CD4-positive, alpha-beta memory T cell (primary cell): ENCODE data around the gene PPP1R13B. TPM values are rescaled to one million over a fixed set of nuclear protein-coding genes. Genes with fewer than 3 reads are reported as not detected.
"Not testable (repeated sequence)": the region's sequence is repeated elsewhere in the genome, so short reads cannot be mapped to it uniquely, and the experiment has no call there.

Experiments
- CTCF ChIA-PET: fragments of 350-600 bp; sonication (Branson Sonifier 250); formaldehyde crosslinking; loops from one replicate; lab custom pipeline; 2021; ENCODE audit warnings: inconsistent platforms; ENCODE audit not compliant: partially characterized antibody; lab: Charles Lee
- POLR2A ChIA-PET: fragments of 350-600 bp; sonication (Branson Sonifier 250); formaldehyde crosslinking; loops from one replicate; lab custom pipeline; 2021; ENCODE audit not compliant: partially characterized antibody; lab: Charles Lee
- DNase-seq, 5 donors: peaks; one replicate each; pipeline versions ENCODE4 v3.0.0 to v3.0.0-alpha.2; 2020 to 2022; ENCODE audit warnings: mixed read lengths in 1 of 5
- H3K27ac ChIP-seq: one replicate; pipeline ENCODE4 v1.7.0; 2013; ENCODE audit warnings: low read depth, low read length
- H3K27me3 ChIP-seq: 2 replicates; pipeline ENCODE4 v1.7.0; 2013; ENCODE audit warnings: mild to moderate bottlenecking, low read length, moderate library complexity; ENCODE audit not compliant: insufficient read depth
- H3K36me3 ChIP-seq: 2 replicates; pipeline ENCODE4 v1.7.0; 2013; ENCODE audit warnings: mild to moderate bottlenecking, low read length, moderate library complexity; ENCODE audit not compliant: insufficient read depth
- H3K4me1 ChIP-seq: 2 replicates; pipeline ENCODE4 v1.7.0; 2013; ENCODE audit warnings: mild to moderate bottlenecking, low read length, moderate library complexity; ENCODE audit not compliant: insufficient read depth
- H3K4me3 ChIP-seq, 2 donors: one replicate each; pipeline ENCODE4 v1.7.0; 2013; ENCODE audit warnings: low read length in 2 of 2, mild to moderate bottlenecking in 1 of 2
- H3K9me3 ChIP-seq, 2 donors: one replicate each; pipeline ENCODE4 v1.7.0; 2013; ENCODE audit warnings: low read length in 2 of 2, control low read depth in 1 of 2; ENCODE audit not compliant: control insufficient read depth in 1 of 2
- H3K27ac Mint-ChIP-seq, 7 donors: one replicate each; pipeline ENCODE4 v1.8.0; 2020 to 2021; ENCODE audit warnings: mixed read lengths in 7 of 7, mild to moderate bottlenecking in 6 of 7, inconsistent platforms in 3 of 7, moderate library complexity in 3 of 7
- H3K27me3 Mint-ChIP-seq, 2 donors: one replicate each; pipeline ENCODE4 v1.8.0; 2020 to 2021; ENCODE audit warnings: mixed read lengths in 2 of 2
- H3K36me3 Mint-ChIP-seq, 2 donors: one replicate each; pipeline ENCODE4 v1.8.0; 2020 to 2021; ENCODE audit warnings: mixed read lengths in 2 of 2, inconsistent platforms in 1 of 2, mild to moderate bottlenecking in 1 of 2
- H3K4me1 Mint-ChIP-seq, 4 donors: one replicate each; pipeline ENCODE4 v1.8.0; 2020 to 2021; ENCODE audit warnings: mixed read lengths in 4 of 4, mild to moderate bottlenecking in 1 of 4
- H3K4me3 Mint-ChIP-seq, 8 donors: one replicate each; pipeline ENCODE4 v1.8.0; 2020 to 2021; ENCODE audit warnings: mixed read lengths in 8 of 8, mild to moderate bottlenecking in 7 of 8, moderate library complexity in 6 of 8, inconsistent platforms in 3 of 8
- H3K9me3 Mint-ChIP-seq, 8 donors: one replicate each; pipeline ENCODE4 v1.8.0; 2020 to 2021; ENCODE audit warnings: mixed read lengths in 8 of 8, mild to moderate bottlenecking in 5 of 8, inconsistent platforms in 3 of 8, moderate library complexity in 1 of 8
- intact Hi-C: fragments of 100-400 bp; cut with micrococcal nuclease; formaldehyde crosslinking; loops from one replicate; pipeline ENCODE4 v1.15.1; 2023
- polyA plus RNA-seq, 2 donors: library from polyadenylated mRNA; unstranded; fragments of 300-500 nt; fragmentation: Illumina TruSeq; gene quantifications; one replicate each; pipeline ENCODE4 v1.2.3, GENCODE V29; 2021
- total RNA-seq, 2 experiments: library from RNA; stranded (reverse); gene quantifications; one replicate each; pipeline ENCODE4 v1.2.3, GENCODE V29; 2021

PPP1R13B gene
- total and polyA plus RNA-seq, 4 experiments from 2014 or later = 0.72 to 30.5 (median 15.7) TPM

- no peak overlapping the region for H3K27ac Mint-ChIP-seq
- CTCF ChIA-PET = interaction anchor here (1.2 kb wide), 1 partner anchor 9 kb away, joined by 3 read pairs; no protein-coding TSS in a partner anchor
Measured at GRCh38 chr14:103782376-103782775, 65.0 kb downstream of the PPP1R13B start.

GRCh38 chr14:103776319-103776718 lies 71.1 kb downstream of the PPP1R13B start:
- H3K27me3 ChIP-seq, H3K4me1 ChIP-seq, H3K4me1 Mint-ChIP-seq, H3K36me3 ChIP-seq, H3K27me3 Mint-ChIP-seq, intact Hi-C loops, POLR2A ChIA-PET, H3K9me3 ChIP-seq, H3K4me3 ChIP-seq, CTCF ChIA-PET, H3K4me3 Mint-ChIP-seq, H3K27ac ChIP-seq, H3K9me3 Mint-ChIP-seq, DNase-seq, H3K27ac Mint-ChIP-seq: not testable (repeated sequence)
- H3K36me3 Mint-ChIP-seq = peaks cover 50 to 56% of the 10 kb centered on the region in 2 donors

More at GRCh38 chr14:103782376-103782775, 65.0 kb downstream of the PPP1R13B start:
- Histone ChIP-seq H3K9me3 (no peaks in the 10 kb centered on the region), H3K27me3 (no peaks in the 10 kb centered on the region), H3K4me1 (no peaks in the 10 kb centered on the region), H3K36me3 (no peaks in the 10 kb centered on the region), H3K4me3 (no peak overlapping the region), H3K27ac (no peak overlapping the region)
- Mint-ChIP-seq H3K36me3 (peaks cover 22 to 24% of the 10 kb centered on the region in 2 donors), H3K4me1 (no peaks in the 10 kb centered on the region), H3K27me3 (no peaks in the 10 kb centered on the region), H3K4me3 (no peak overlapping the region), H3K9me3 (no peaks in the 10 kb centered on the region)
- POLR2A ChIA-PET = no interaction called here
- intact Hi-C loops = no loop called here
- DNase-seq = no peak

GRCh38 chr14:103775506-103775905 lies 71.9 kb downstream of the PPP1R13B start:
- H3K36me3 Mint-ChIP-seq = peaks cover 47 to 59% of the 10 kb centered on the region in 2 donors
- H3K9me3 Mint-ChIP-seq = peaks cover 0 to 5% (median 0%) of the 10 kb centered on the region in 8 donors
- no peaks in the 10 kb centered on the region for H3K4me1 ChIP-seq
- H3K4me1 Mint-ChIP-seq = peaks cover 0 to 1% (median 0%) of the 10 kb centered on the region in 4 donors
- H3K36me3 ChIP-seq = no peaks in the 10 kb centered on the region
- intact Hi-C loops = no loop called here
- no peak overlapping the region for H3K27ac ChIP-seq
- no peaks in the 10 kb centered on the region for H3K27me3 ChIP-seq
- no peak overlapping the region for H3K27ac Mint-ChIP-seq
- no peak overlapping the region for H3K4me3 Mint-ChIP-seq
- CTCF ChIA-PET = no interaction called here
- DNase-seq = no peak
- POLR2A ChIA-PET = no interaction called here
- H3K27me3 Mint-ChIP-seq = no peaks in the 10 kb centered on the region
- no peaks in the 10 kb centered on the region for H3K9me3 ChIP-seq
- H3K4me3 ChIP-seq = no peak overlapping the region

GRCh38 chr14:103773521-103773920 lies 73.9 kb downstream of the PPP1R13B start:
- no peak overlapping the region for H3K4me3 Mint-ChIP-seq
- Histone ChIP-seq H3K4me1 (no peaks in the 10 kb centered on the region), H3K4me3 (no peak overlapping the region), H3K27ac (no peak overlapping the region), H3K27me3 (no peaks in the 10 kb centered on the region), H3K36me3 (no peaks in the 10 kb centered on the region), H3K9me3 (no peaks in the 10 kb centered on the region)
- ChIA-PET CTCF (no interaction called here), POLR2A (no interaction called here)
- H3K9me3 Mint-ChIP-seq = peaks cover 0 to 5% (median 0%) of the 10 kb centered on the region in 8 donors
- H3K36me3 Mint-ChIP-seq = peaks cover 43 to 56% of the 10 kb centered on the region in 2 donors
- no peak overlapping the region for H3K27ac Mint-ChIP-seq
- intact Hi-C loops = no loop called here
- H3K4me1 Mint-ChIP-seq = peaks cover 0 to 1% (median 0%) of the 10 kb centered on the region in 4 donors
- no peak for DNase-seq
- H3K27me3 Mint-ChIP-seq = no peaks in the 10 kb centered on the region

- Histone ChIP-seq H3K27ac (no peak overlapping the region), H3K27me3 (no peaks in the 10 kb centered on the region), H3K9me3 (no peaks in the 10 kb centered on the region), H3K4me1 (no peaks in the 10 kb centered on the region), H3K4me3 (no peak overlapping the region), H3K36me3 (no peaks in the 10 kb centered on the region)
- H3K9me3 Mint-ChIP-seq = peaks cover 0 to 5% (median 0%) of the 10 kb centered on the region in 8 donors
- peaks cover 38 to 55% of the 10 kb centered on the region in 2 donors for H3K36me3 Mint-ChIP-seq
- H3K27ac Mint-ChIP-seq = no peak overlapping the region
- H3K4me3 Mint-ChIP-seq = no peak overlapping the region
- intact Hi-C loops = no loop called here
- no peak for DNase-seq
- no peaks in the 10 kb centered on the region for H3K27me3 Mint-ChIP-seq
- POLR2A ChIA-PET = no interaction called here
- CTCF ChIA-PET = interaction anchor here (1.1 kb wide), 1 partner anchor 37 kb away, joined by 3 read pairs; no protein-coding TSS in a partner anchor
- peaks cover 0 to under 1% (median 0%) of the 10 kb centered on the region in 4 donors for H3K4me1 Mint-ChIP-seq
Measured at GRCh38 chr14:103772078-103772712, 75.2 kb downstream of the PPP1R13B start.

GRCh38 chr14:103770902-103771301 lies 76.5 kb downstream of the PPP1R13B start:
- Histone ChIP-seq H3K27ac (no peak overlapping the region), H3K36me3 (no peaks in the 10 kb centered on the region), H3K27me3 (no peaks in the 10 kb centered on the region), H3K4me1 (no peaks in the 10 kb centered on the region), H3K4me3 (no peak overlapping the region), H3K9me3 (no peaks in the 10 kb centered on the region)
- Mint-ChIP-seq H3K27me3 (no peaks in the 10 kb centered on the region), H3K27ac (no peak overlapping the region), H3K4me3 (no peak overlapping the region), H3K4me1 (no peaks in the 10 kb centered on the region), H3K9me3 (peaks cover 0 to 5% (median 0%) of the 10 kb centered on the region in 8 donors), H3K36me3 (peaks cover 33 to 49% of the 10 kb centered on the region in 2 donors)
- POLR2A ChIA-PET = no interaction called here
- intact Hi-C loops = no loop called here
- no peak for DNase-seq
- CTCF ChIA-PET = interaction anchor here (0.7 to 1.1 kb wide), 2 partner anchors 11 to 38 kb away, joined by 3 to 4 read pairs; no protein-coding TSS in a partner anchor

- H3K4me3 Mint-ChIP-seq = no peak overlapping the region
- H3K4me3 ChIP-seq = no peak overlapping the region
- POLR2A ChIA-PET = no interaction called here
- intact Hi-C loops = no loop called here
- no peaks in the 10 kb centered on the region for H3K27me3 Mint-ChIP-seq
- H3K27ac Mint-ChIP-seq = peak overlapping the region in 1 of 7 donors; percentile 30
- peaks cover 0 to 5% (median 0%) of the 10 kb centered on the region in 8 donors for H3K9me3 Mint-ChIP-seq
- H3K36me3 ChIP-seq = no peaks in the 10 kb centered on the region
- no peaks in the 10 kb centered on the region for H3K9me3 ChIP-seq
- no peaks in the 10 kb centered on the region for H3K27me3 ChIP-seq
- no peaks in the 10 kb centered on the region for H3K4me1 Mint-ChIP-seq
- peaks cover 29 to 45% of the 10 kb centered on the region in 2 donors for H3K36me3 Mint-ChIP-seq
- no peak for DNase-seq
- H3K27ac ChIP-seq = no peak overlapping the region
- CTCF ChIA-PET = no interaction called here
- H3K4me1 ChIP-seq = no peaks in the 10 kb centered on the region
Measured at GRCh38 chr14:103770500-103770899, 76.9 kb downstream of the PPP1R13B start.
